GM19099 (cell line): ENCODE results near the gene TRIM49B.
"Not testable (repeated sequence)": the region's sequence is repeated elsewhere in the genome, so short reads cannot be mapped to it uniquely, and the experiment has no call there.

Source experiments
- POLR2A ChIP-seq: IDR thresholded peaks from 3 replicates; pipeline ENCODE4 v1.6.1; 2011; ENCODE audit warnings: low read depth; ENCODE audit not compliant: insufficient read length; ENCODE audit errors: extremely low read depth

Gene TRIM49B

DNA sequence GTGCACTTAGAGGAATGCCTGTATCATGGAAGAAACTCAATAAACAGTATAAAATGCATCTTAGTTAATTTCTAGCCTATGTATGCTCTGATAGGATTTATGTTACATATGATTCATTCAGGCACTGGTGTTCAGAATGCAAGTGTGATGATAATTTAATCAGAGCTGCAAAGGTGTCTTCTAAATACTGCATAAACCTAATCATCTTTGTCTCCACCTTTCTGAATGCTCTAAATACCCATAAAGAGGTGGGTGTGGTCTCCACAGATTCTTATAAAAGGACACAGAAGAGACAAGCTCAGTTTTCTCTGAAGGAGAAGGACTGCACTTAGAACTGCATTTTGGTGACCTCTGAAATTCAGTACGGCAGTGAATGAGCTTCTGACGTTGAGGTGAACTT is at the start of gene TRIM49B:
TSS of gene TRIM49B (plus strand) at position 301 of the 400 bp plus-strand sequence. CDS start 2,777 bp downstream, outside the sequence.
- TF ChIP-seq POLR2A = not testable (repeated sequence)

- not testable (repeated sequence) for TF ChIP-seq POLR2A
Measured at GRCh38 chr11:48983785-48984184, 44.8 kb upstream of the TRIM49B start, which contains the start of gene TRIM51G. Gene TRIM51G, minus strand, starts transcription at chr11:48983885. Its CDS starts 2,190 bp downstream, at chr11:48981695.

GRCh38 chr11:49059012-49059411 is 30.4 kb downstream of the TRIM49B start, which contains the start of gene TRIM64C:
Gene TRIM64C, minus strand, starts transcription at chr11:49059112. Its CDS starts 0 bp downstream, at chr11:49059112.
- not testable (repeated sequence) for TF ChIP-seq POLR2A
